ENCODE results near the gene HES5.
"Not testable (repeated sequence)": the region's sequence is repeated elsewhere in the genome, so short reads cannot be mapped to it uniquely, and the experiment has no call there.

The HES5 gene

GRCh38 chr1:2560299-2561073 lies 30.4 kb upstream of the HES5 start:
- no peak for DNase-seq

GRCh38 chr1:2559509-2560298 lies 29.6 kb upstream of the HES5 start:
- DNase-seq: no peak

DNA sequence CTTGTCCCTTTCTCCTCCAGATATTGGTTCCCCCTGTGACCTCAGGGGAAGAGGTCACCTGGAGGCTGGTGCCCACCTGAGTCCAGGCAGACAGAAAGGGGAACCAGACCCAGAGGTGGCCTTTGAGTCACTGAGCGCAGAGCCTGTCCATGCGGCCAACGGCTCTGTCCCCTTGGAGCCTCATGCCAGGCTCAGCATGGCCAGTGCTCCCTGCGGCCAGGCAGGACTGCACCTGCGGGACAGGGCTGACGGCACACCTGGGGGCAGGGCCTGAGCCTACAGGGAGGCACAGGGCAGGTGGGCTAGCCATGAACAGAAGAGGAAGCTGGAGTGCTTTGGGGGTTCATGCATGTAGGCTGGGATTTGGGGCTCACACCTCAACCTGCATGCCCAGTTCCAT lies 28.8 kb upstream of the HES5 start:
- DNase-seq: no peak

DNA sequence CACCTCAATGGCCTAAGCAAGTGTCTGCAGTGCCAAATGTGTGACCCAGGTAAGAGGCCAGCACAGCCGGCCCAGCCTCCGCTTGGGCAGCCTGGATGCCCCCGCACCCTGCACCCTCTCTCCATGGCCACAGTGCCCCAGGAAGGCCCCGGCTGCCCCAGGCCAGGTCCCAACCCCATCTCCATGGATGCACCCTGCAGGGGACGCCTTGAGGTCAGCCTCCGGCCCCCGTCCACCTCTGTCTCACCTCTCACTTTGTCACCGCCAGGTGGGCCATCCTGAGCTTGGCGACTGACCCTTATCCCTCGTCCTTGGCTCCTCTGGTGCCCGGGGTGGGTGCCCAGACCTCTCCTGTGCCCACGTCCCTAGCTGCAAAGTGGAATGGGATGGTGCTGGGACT lies 28.4 kb upstream of the HES5 start:
- no peak for DNase-seq

GRCh38 chr1:2557482-2558400 lies 27.7 kb upstream of the HES5 start:
- DNase-seq: no peak

GRCh38 chr1:2556678-2557481 lies 26.8 kb upstream of the HES5 start:
- peak; percentile 47 for DNase-seq

DNA sequence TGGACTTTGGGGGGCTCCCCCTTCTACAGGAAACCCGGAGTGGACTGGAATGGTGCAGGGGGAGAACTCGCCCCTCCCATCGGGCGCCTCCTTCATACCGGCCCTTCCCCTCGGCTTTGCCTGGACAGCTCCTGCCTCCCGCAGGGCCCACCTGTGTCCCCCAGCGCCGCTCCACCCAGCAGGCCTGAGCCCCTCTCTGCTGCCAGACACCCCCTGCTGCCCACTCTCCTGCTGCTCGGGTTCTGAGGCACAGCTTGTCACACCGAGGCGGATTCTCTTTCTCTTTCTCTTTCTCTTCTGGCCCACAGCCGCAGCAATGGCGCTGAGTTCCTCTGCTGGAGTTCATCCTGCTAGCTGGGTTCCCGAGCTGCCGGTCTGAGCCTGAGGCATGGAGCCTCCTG lies 26.2 kb upstream of the HES5 start, which contains the start of gene TNFRSF14:
Gene TNFRSF14 (plus strand): TSS at position 95 of the 401 bp plus-strand sequence. CDS start 294 bp downstream, at position 389.
- peak; percentile 74 for DNase-seq

DNA sequence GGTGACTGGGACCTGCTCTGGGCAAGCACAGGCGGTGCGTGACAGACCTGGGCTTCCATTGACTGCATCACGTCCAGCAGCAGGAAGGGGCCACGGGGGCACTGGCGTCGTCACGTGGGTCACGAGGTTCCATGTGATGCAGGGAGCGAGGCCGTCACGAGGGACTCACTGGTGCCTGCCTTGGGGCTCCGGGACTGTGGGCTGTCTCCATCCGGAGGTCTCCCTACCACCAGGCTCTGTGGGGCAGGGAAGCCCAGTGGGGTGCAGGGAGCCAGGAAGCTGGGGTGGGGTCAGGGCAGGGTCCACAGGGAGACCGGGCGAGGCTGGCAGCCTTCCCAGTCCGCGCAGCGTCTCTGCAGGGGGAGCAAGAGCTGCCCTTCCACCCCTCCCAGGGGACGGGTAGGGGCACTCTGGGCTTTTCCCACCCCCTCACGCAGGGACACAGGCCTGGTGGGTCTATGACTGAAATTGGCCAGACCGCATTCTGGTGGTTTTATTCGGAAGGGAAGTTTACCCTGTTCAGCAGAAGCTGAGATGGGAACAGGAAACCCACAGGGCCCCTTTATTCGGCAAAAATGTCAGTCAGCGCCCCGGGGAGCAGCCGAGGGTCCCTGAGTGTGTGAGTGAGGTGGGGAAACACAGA lies 25.7 kb upstream of the HES5 start:
- peak; percentile 84 for DNase-seq

- peak; percentile 70 for DNase-seq
Measured at GRCh38 chr1:2554621-2555387, 24.7 kb upstream of the HES5 start.

DNA sequence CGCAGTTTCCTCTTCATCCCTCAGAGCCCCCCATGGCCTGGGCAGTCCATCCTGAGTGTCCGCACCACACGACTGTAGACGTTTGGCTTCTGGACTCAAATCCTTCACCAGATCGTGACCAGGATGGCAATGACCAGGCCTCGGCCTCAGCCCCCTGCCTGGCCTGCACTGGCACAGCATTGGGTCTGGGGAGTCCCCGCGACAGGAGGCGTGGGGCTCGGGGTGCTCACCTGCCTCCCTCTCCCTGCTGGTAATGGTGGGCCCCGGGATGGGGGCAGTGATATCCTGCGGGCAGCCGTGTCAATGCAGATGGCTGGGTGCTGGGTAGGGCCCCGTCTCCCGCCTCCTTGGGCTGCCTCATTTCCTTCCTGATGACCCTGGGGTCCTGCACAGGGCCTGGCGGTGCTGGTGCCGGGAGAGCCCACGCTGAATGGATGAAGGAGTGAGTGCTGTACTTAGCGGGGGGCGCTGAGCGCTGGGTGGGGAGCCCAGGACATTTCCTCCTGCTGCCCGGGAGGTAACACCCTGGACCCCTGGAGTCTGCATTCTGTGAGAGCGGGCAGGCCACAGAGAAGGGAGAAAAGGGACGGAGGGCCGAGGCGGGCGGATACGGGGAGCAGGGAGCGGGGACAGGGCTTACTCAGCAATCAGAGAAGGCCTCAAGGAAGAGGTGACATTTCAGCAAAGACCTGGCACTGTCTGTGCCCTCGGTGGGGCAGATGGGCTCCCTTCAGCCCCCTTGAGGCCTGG lies 24.0 kb upstream of the HES5 start:
- no peak for DNase-seq

DNA sequence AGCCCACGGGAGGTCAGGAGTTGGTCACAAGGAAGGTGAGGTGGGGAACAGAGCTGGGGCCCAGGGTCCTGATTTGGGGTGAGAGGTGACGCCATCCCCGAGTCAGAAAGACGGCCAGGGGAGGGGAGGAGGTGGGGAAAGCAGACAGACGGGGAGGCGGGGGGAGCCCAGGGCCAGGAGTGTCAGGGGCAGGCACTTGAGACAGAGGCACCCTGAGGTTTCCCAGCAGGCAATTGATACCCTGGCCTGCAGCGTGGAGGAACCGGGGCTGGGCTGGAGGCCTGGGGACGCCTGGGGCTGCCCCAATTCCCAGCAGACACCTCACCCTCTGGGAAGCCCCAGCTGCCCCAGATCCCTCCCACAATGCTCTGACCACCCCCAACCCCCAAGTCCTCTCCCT lies 23.0 kb upstream of the HES5 start:
- not testable (repeated sequence) for DNase-seq

DNA sequence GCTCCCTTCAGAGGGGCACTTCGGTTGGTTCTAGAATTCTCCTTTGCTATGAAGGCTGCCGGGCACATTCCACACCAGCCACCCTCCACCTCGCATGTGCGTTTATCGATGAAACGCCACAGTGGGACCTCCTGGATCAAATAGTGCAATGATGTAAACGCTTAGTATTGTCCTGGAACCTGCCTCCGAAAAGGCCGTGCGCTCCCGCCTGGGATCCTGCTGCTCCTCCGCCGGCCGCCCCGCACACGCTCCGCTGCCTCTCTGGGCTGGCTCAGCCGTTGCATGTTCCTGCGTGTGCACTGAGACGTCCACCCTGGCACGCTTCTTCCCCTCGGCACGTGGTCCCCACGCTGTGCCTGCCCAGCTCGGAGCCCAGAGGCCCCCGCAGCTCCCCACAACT lies 22.1 kb upstream of the HES5 start:
- DNase-seq: no peak

- not testable (repeated sequence) for DNase-seq
Measured at GRCh38 chr1:2551544-2551943, 21.5 kb upstream of the HES5 start.

DNA sequence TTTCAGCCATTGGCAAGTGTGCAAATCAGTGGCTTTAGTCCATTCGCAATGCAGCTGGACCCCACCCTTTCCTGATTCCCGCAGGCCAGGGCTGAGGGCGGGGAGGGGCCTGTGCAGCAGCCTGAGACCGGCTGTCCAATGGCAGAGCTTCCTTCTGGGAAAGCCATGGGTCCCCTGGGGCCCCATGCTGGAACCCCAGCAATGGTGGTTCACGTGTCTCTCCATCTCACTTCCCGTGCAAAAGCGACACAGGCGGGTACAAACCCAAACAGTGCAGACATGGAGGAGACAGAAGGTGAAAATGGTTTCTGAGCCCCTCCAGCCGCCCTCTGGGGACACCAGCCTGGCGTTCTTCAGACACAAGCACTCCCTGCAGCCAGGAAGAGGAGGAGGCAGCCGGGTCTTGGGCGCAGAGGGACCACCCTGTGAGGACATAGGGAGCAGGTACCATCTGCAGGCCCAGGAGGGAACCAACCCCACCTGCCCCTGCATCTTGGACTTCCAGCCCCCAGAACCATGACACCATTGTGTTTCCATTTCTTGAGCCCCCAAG lies 20.3 kb upstream of the HES5 start:
- not testable (repeated sequence) for DNase-seq

- DNase-seq: not testable (repeated sequence)
Measured at GRCh38 chr1:2549367-2550029, 19.4 kb upstream of the HES5 start.

DNA sequence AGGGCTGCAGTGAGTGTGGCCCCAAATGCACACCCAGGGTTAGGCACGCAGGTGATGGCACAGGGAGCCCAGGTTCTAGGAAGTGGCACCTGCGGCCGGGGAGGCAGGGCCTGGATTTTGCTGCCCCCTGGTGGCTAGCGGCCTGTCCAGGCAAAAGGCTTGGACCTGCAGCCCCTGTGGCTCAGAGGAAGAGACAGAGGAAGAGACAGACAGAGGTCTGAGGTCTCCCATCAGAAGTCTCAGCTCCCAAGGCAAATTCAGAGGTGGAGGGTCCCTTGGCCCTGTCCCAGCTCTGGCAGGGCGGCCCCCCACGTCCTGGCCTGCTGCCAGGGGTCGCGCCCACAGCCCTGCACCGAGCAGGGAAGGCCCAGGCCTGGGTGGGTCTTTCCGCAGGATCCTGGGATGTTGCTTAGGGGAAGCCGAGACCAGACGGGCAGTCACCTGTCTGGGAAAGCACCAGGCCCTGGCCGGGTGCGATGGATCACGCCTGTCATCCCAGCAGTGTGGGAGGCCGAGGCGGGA lies 18.1 kb upstream of the HES5 start:
- peak; percentile 87 for DNase-seq

GRCh38 chr1:2547210-2548067 lies 17.4 kb upstream of the HES5 start:
- no peak for DNase-seq

All from CD4-positive, alpha-beta T cell treated with Interferon gamma for 1 hour (primary cell).